Endodermal cell (in vitro differentiated cells): ENCODE data around the gene FBXL19. TPM values are rescaled to one million over a fixed set of nuclear protein-coding genes. Genes with fewer than 3 reads are reported as not detected.

Experiments
- DNase-seq: peaks from one replicate; pipeline ENCODE4 v3.0.0-alpha.2; 2017
- H3K27ac ChIP-seq: 2 replicates; pipeline ENCODE4 v1.5.1; 2013; ENCODE audit warnings: mild to moderate bottlenecking, low read depth, low read length, moderate library complexity
- H3K27me3 ChIP-seq: 2 replicates; pipeline ENCODE4 v1.6.1; 2013; ENCODE audit warnings: mild to moderate bottlenecking, low read length, moderate library complexity; ENCODE audit not compliant: insufficient read depth, control insufficient read depth, poor library complexity, severe bottlenecking
- H3K36me3 ChIP-seq: 2 replicates; pipeline ENCODE4 v1.7.0; 2013; ENCODE audit warnings: mild to moderate bottlenecking, low read length, moderate library complexity; ENCODE audit not compliant: control insufficient read depth, insufficient read depth
- H3K4me1 ChIP-seq: one replicate; pipeline ENCODE4 v1.7.0; 2013; ENCODE audit warnings: low read length; ENCODE audit not compliant: control insufficient read depth, insufficient read depth
- H3K4me3 ChIP-seq: 2 replicates; pipeline ENCODE4 v1.5.1; 2013; ENCODE audit warnings: mild to moderate bottlenecking, low read length, moderate library complexity
- H3K9ac ChIP-seq: 2 replicates; pipeline ENCODE4 v1.6.1; 2013; ENCODE audit warnings: mild to moderate bottlenecking, low read length, moderate library complexity; ENCODE audit not compliant: poor library complexity, severe bottlenecking; ENCODE audit errors: extremely low read depth
- H3K9me3 ChIP-seq: 2 replicates; pipeline ENCODE4 v1.6.1; 2013; ENCODE audit warnings: mild to moderate bottlenecking, low read length, moderate library complexity; ENCODE audit not compliant: control insufficient read depth
- H3K27ac Mint-ChIP-seq: 2 replicates; pipeline ENCODE4 v1.8.0; 2020; ENCODE audit warnings: mixed read lengths
- H3K27me3 Mint-ChIP-seq: 2 replicates; pipeline ENCODE4 v1.8.0; 2021; ENCODE audit warnings: mild to moderate bottlenecking, mixed read lengths; ENCODE audit not compliant: insufficient read depth
- H3K36me3 Mint-ChIP-seq: 2 replicates; pipeline ENCODE4 v1.8.0; 2020; ENCODE audit warnings: low read depth, mixed read lengths
- H3K4me1 Mint-ChIP-seq: 2 replicates; pipeline ENCODE4 v1.8.0; 2020; ENCODE audit warnings: mixed read lengths
- H3K4me3 Mint-ChIP-seq: 2 replicates; pipeline ENCODE4 v1.8.0; 2020; ENCODE audit warnings: mild to moderate bottlenecking, moderate library complexity, mixed read lengths
- H3K9me3 Mint-ChIP-seq: 2 replicates; pipeline ENCODE4 v1.8.0; 2020; ENCODE audit warnings: mild to moderate bottlenecking, mixed read lengths
- WGBS, 2 experiments: methylation state at CpG; one replicate each; pipeline versions ENCODE4 v1.1.5 to v1.1.7; 2013; ENCODE audit warnings: missing lambda C conversion rate in 2 of 2, mixed read lengths in 1 of 2; ENCODE audit not compliant: insufficient coverage in 1 of 2, insufficient read length in 1 of 2; 5-methylcytosine and 5-hydroxymethylcytosine counted together
- total RNA-seq, 2 donors: library from RNA; stranded (reverse); fragmentation: NEBNext Ultra II Directional in 1 of 2; extraction: Animal tissue kit (Norgen Biotek cat#: 25700) in 1 of 2; gene quantifications; 2 replicates in 1 of 2; 3 replicates in 1 of 2; pipeline ENCODE4 v1.2.1, GENCODE V29; 2021
- TF ChIP-seq, protein P1 (sequence below): fragments of 200-600 bp; sonication (generic); conservative IDR thresholded peaks from 2 replicates; pipeline ENCODE4 v1.5.0; 2021; ENCODE audit warnings: antibody characterized with exemption, mild to moderate bottlenecking

The FBXL19 gene
- total RNA-seq, 2 donors from 2014 or later, result 74.0 to 84.3 TPM

DNA sequence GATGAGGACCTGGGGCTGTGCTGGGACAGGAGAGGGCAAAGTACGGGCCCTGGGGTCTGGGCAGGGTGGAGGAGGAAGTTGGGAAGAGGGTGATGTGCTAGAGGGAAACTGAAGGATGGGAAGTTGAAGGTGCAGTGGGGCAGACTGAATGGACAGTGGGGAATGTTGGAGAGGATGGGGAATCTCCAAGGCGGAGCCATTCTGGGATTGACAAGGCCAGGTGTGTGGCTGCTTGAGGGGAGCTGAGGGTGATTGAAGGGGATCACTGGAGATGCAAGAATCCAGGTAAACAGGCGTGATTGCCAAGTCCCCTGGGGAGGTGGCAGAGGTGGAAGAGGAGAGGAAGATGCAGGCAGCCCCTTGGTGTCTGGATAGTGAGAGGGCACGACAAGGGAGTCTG is 53.1 kb downstream of the FBXL19 start:
- H3K4me1 ChIP-seq, result no peaks in the 10 kb centered on the region
- H3K36me3 ChIP-seq, result peaks cover 59% of the 10 kb centered on the region
- no peak overlapping the region for H3K27ac ChIP-seq
- Mint-ChIP-seq H3K9me3 (no peaks in the 10 kb centered on the region), H3K27me3 (no peaks in the 10 kb centered on the region), H3K4me1 (no peaks in the 10 kb centered on the region), H3K4me3 (no peak overlapping the region), H3K36me3 (peaks cover 69% of the 10 kb centered on the region), H3K27ac (no peak overlapping the region)
- TF ChIP-seq, protein P1, sequence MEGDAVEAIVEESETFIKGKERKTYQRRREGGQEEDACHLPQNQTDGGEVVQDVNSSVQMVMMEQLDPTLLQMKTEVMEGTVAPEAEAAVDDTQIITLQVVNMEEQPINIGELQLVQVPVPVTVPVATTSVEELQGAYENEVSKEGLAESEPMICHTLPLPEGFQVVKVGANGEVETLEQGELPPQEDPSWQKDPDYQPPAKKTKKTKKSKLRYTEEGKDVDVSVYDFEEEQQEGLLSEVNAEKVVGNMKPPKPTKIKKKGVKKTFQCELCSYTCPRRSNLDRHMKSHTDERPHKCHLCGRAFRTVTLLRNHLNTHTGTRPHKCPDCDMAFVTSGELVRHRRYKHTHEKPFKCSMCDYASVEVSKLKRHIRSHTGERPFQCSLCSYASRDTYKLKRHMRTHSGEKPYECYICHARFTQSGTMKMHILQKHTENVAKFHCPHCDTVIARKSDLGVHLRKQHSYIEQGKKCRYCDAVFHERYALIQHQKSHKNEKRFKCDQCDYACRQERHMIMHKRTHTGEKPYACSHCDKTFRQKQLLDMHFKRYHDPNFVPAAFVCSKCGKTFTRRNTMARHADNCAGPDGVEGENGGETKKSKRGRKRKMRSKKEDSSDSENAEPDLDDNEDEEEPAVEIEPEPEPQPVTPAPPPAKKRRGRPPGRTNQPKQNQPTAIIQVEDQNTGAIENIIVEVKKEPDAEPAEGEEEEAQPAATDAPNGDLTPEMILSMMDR, result no peak
- H3K9me3 ChIP-seq, result no peaks in the 10 kb centered on the region
- no peak for DNase-seq
- H3K27me3 ChIP-seq, result no peaks in the 10 kb centered on the region
- 93 to 96% methylated on average over 3 to 4 of the region's 4 CpGs for WGBS, 2 experiments
- no peak overlapping the region for H3K9ac ChIP-seq
- H3K4me3 ChIP-seq, result no peak overlapping the region

DNA sequence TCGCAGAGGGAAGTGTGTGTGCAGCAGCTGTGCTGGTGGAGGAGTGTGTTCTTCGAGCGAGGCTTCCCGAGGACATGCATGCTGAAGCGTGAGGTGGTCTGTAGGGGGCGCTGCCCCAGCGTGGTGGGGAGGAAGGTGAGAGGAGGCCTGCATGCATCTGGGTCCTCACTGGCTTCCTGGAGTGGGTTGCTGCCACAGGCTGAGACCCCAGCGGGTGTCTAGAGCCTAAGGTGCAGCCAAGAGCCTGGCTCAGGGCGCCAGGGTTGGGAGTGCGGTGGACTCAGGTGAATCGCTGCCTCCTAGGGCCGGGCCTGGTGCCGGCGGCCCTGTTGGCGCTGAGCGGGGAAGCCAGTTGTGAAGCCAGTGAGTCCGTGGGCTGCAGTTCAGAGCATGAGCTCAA is 54.1 kb downstream of the FBXL19 start:
- TF ChIP-seq, protein P1, result peak; percentile 77
- Histone ChIP-seq H3K9me3 (no peaks in the 10 kb centered on the region), H3K4me1 (no peaks in the 10 kb centered on the region), H3K36me3 (peaks cover 56% of the 10 kb centered on the region), H3K27ac (no peak overlapping the region), H3K9ac (no peak overlapping the region), H3K4me3 (no peak overlapping the region), H3K27me3 (no peaks in the 10 kb centered on the region)
- Mint-ChIP-seq H3K27me3 (no peaks in the 10 kb centered on the region), H3K9me3 (no peaks in the 10 kb centered on the region), H3K4me1 (no peaks in the 10 kb centered on the region), H3K27ac (peak overlapping the region; percentile 70), H3K4me3 (no peak overlapping the region), H3K36me3 (peaks cover 68% of the 10 kb centered on the region)
- peak; percentile 90 for DNase-seq
- 87 to 94% methylated on average over 11 to 17 of the region's 17 CpGs for WGBS, 2 experiments

DNA sequence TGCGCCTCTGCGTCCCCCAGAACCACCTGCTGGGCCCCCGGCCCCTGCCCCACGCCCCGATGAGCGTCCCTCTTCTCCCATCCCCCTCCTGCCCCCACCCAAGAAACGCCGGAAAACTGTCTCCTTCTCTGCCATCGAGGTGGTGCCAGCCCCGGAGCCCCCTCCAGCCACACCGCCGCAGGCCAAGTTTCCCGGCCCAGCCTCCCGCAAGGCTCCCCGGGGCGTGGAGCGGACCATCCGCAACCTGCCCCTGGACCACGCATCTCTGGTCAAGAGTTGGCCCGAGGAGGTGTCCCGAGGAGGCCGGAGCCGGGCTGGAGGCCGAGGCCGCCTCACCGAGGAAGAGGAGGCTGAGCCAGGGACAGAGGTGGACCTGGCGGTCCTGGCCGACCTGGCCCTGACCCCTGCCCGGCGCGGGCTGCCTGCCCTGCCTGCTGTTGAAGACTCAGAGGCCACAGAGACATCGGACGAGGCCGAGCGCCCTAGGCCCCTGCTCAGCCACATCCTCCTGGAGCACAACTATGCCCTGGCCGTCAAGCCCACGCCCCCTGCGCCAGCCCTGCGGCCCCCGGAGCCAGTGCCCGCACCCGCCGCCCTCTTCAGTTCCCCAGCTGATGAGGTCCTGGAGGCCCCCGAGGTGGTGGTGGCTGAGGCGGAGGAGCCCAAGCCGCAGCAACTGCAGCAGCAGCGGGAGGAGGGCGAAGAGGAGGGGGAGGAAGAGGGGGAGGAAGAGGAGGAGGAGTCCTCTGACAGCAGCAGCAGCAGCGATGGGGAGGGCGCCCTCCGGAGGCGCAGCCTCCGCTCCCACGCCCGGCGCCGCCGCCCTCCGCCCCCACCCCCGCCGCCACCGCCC is 56.0 kb downstream of the FBXL19 start:
- Histone ChIP-seq H3K9ac (no peak overlapping the region), H3K4me1 (no peaks in the 10 kb centered on the region), H3K9me3 (no peaks in the 10 kb centered on the region), H3K27ac (no peak overlapping the region), H3K4me3 (no peak overlapping the region), H3K27me3 (no peaks in the 10 kb centered on the region), H3K36me3 (peaks cover 49% of the 10 kb centered on the region)
- Mint-ChIP-seq H3K27me3 (no peaks in the 10 kb centered on the region), H3K4me1 (no peaks in the 10 kb centered on the region), H3K36me3 (peaks cover 59% of the 10 kb centered on the region), H3K4me3 (no peak overlapping the region), H3K9me3 (no peaks in the 10 kb centered on the region), H3K27ac (no peak overlapping the region)
- 94 to 98% methylated on average over 28 to 56 of the region's 62 CpGs for WGBS, 2 experiments
- DNase-seq, result no peak
- TF ChIP-seq, protein P1, result no peak
